ENCODE measurements around the gene IFRD2. TPM values are rescaled to one million over a fixed set of nuclear protein-coding genes. Genes with fewer than 3 reads are reported as not detected.

IFRD2 gene
- total and polyA plus RNA-seq, 2 experiments from 2014 or later: 80.8 to 91.5 TPM

DNA sequence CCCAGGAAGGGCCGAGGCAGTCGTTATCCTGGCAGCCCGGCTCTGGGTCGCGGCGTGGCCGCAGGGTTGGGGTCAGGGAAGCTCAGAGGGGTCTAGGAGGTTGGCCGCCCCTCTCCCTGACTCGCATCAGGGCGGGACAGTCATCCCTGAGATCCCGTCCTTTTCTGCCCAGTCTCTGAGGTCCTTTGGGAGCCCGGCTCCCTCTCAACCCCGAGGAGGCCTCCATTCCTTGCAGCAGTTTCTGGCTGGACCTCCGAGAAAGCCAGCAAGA, 29.8 kb upstream of the IFRD2 start (continued):
- TF ChIP-seq, protein P1, sequence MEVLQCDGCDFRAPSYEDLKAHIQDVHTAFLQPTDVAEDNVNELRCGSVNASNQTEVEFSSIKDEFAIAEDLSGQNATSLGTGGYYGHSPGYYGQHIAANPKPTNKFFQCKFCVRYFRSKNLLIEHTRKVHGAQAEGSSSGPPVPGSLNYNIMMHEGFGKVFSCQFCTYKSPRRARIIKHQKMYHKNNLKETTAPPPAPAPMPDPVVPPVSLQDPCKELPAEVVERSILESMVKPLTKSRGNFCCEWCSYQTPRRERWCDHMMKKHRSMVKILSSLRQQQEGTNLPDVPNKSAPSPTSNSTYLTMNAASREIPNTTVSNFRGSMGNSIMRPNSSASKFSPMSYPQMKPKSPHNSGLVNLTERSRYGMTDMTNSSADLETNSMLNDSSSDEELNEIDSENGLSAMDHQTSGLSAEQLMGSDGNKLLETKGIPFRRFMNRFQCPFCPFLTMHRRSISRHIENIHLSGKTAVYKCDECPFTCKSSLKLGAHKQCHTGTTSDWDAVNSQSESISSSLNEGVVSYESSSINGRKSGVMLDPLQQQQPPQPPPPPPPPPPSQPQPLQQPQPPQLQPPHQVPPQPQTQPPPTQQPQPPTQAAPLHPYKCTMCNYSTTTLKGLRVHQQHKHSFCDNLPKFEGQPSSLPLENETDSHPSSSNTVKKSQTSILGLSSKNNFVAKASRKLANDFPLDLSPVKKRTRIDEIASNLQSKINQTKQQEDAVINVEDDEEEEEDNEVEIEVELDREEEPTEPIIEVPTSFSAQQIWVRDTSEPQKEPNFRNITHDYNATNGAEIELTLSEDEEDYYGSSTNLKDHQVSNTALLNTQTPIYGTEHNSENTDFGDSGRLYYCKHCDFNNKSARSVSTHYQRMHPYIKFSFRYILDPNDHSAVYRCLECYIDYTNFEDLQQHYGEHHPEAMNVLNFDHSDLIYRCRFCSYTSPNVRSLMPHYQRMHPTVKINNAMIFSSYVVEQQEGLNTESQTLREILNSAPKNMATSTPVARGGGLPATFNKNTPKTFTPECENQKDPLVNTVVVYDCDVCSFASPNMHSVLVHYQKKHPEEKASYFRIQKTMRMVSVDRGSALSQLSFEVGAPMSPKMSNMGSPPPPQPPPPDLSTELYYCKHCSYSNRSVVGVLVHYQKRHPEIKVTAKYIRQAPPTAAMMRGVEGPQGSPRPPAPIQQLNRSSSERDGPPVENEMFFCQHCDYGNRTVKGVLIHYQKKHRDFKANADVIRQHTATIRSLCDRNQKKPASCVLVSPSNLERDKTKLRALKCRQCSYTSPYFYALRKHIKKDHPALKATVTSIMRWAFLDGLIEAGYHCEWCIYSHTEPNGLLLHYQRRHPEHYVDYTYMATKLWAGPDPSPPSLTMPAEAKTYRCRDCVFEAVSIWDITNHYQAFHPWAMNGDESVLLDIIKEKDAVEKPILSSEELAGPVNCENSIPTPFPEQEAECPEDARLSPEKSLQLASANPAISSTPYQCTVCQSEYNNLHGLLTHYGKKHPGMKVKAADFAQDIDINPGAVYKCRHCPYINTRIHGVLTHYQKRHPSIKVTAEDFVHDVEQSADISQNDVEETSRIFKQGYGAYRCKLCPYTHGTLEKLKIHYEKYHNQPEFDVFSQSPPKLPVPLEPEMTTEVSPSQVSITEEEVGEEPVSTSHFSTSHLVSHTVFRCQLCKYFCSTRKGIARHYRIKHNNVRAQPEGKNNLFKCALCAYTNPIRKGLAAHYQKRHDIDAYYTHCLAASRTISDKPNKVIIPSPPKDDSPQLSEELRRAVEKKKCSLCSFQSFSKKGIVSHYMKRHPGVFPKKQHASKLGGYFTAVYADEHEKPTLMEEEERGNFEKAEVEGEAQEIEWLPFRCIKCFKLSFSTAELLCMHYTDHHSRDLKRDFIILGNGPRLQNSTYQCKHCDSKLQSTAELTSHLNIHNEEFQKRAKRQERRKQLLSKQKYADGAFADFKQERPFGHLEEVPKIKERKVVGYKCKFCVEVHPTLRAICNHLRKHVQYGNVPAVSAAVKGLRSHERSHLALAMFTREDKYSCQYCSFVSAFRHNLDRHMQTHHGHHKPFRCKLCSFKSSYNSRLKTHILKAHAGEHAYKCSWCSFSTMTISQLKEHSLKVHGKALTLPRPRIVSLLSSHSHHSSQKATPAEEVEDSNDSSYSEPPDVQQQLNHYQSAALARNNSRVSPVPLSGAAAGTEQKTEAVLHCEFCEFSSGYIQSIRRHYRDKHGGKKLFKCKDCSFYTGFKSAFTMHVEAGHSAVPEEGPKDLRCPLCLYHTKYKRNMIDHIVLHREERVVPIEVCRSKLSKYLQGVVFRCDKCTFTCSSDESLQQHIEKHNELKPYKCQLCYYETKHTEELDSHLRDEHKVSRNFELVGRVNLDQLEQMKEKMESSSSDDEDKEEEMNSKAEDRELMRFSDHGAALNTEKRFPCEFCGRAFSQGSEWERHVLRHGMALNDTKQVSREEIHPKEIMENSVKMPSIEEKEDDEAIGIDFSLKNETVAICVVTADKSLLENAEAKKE (CRISPR knock-in tag; IDR thresholded peaks at IDR 0.05): no peak
- peak; percentile 57 for TF ChIP-seq POLR2AphosphoS5 (IDR thresholded peaks at IDR 0.05; ENCODE audit: low read depth)
- no peak for TF ChIP-seq ZNF114 (CRISPR knock-in tag; IDR thresholded peaks at IDR 0.05)
- TF ChIP-seq EZH2phosphoT487 (IDR thresholded peaks at IDR 0.05; ENCODE audit: unreplicated experiment): no peak
- TF ChIP-seq NANOG (IDR thresholded peaks at IDR 0.05; ENCODE audit: borderline replicate concordance): no peak

DNA sequence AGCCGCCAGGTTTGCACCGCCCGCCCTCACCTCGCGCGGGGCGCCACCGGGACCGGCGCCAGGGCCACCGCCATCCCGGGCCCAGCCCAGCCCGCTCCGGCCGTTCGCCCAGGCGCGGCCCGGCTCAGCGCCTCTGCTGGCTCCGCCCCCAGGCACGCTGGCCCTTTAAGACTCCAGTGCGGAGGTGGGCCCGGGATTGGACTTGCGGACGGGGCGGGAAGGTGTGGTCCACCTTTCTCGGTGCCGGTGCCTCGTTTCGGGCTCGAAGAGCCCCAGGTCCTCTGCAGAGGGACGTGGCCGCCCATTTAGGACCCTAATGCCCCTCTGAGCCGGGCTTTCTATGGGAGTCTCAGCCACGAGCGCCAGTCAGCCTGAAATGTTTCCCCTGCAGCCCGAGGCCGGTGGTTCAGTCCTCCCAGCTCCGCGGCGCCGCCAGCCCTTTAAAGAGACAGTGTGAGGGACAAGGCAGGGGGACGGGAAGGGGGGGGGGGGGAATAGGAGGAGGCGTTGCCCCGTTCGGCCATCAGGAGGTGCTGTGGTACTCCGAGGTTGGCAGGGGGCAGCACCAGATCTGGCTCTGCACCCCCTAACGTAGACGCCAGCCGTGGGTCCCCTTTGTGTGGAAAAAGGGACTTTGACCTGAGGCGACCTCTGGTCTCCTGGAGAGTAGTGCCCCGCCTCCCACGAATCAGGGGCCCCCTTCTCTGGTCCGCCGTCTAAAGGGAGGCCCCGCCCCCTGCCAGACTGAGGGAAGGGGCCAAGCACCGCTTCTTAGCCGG, 29.3 kb upstream of the IFRD2 start:
- Mint-ChIP-seq H3K9me3 (no peaks in the 10 kb centered on the region), H3K4me3 (peak overlapping the region; percentile 86), H3K27me3 (ENCODE audit: insufficient read depth, low read depth, poor library complexity) (peaks cover 11% of the 10 kb centered on the region), H3K36me3 (ENCODE audit: low read depth) (peaks cover 50% of the 10 kb centered on the region), H3K27ac (peak overlapping the region; percentile 99), H3K4me1 (peaks cover 43% of the 10 kb centered on the region)
- Histone ChIP-seq H3K9me2 (ENCODE audit: insufficient read depth) (no peaks in the 10 kb centered on the region), H3K4me3 (peak overlapping the region; percentile 97), H3K27me3 (ENCODE audit: insufficient read depth) (no peaks in the 10 kb centered on the region), H4K20me1 (replicated peaks; ENCODE audit: insufficient read depth) (peaks cover 5% of the 10 kb centered on the region; the same call in 1 of the 2 replicates), H3K79me2 (replicated peaks; ENCODE audit: insufficient read depth) (peaks cover 26% of the 10 kb centered on the region), H3F3A (replicated peaks; ENCODE audit: low read depth) (peaks cover 17% of the 10 kb centered on the region; the same call in 1 of the 2 replicates), H3K4me2 (peak overlapping the region; percentile 99), H2AFZ (peak overlapping the region; percentile 93), H3K27ac (ENCODE audit: low read depth) (peak overlapping the region; percentile 100), H3K4me1 (ENCODE audit: insufficient read depth) (peaks cover 15% of the 10 kb centered on the region), H3K36me3 (ENCODE audit: insufficient read depth) (peaks cover 8% of the 10 kb centered on the region)
- peak; percentile 72 for ATAC-seq
- DNase-seq (ENCODE audit: low spot score): peak; percentile 96
- no peak for TF ChIP-seq EZH2phosphoT487 (IDR thresholded peaks at IDR 0.05; ENCODE audit: unreplicated experiment)
- TF ChIP-seq NANOG (IDR thresholded peaks at IDR 0.05; ENCODE audit: borderline replicate concordance): no peak
- TF ChIP-seq EZH2 (IDR thresholded peaks at IDR 0.05; ENCODE audit: low read depth, unreplicated experiment): no peak
- TF ChIP-seq JUNB (IDR thresholded peaks at IDR 0.05; ENCODE audit: unreplicated experiment): no peak
- TF ChIP-seq, protein P1 (CRISPR knock-in tag; IDR thresholded peaks at IDR 0.05): no peak

Data from GM23338 (cell line).